Naive thymus-derived CD8-positive, alpha-beta T cell (primary cell): ENCODE measurements around the gene RGS8. TPM values are rescaled to one million over a fixed set of nuclear protein-coding genes. Genes with fewer than 3 reads are reported as not detected.
"Not testable (repeated sequence)": the region's sequence is repeated elsewhere in the genome, so short reads cannot be mapped to it uniquely, and the experiment has no call there.

Source experiments
- ATAC-seq, 2 donors: fragments of 150-1000 bp; cut with Tn5 transposase in 1 of 2; sonication (Bioruptor Pico), chemical (Tn5 transposase) in 1 of 2; 1 replicate in 1 of 2; 2 replicates in 1 of 2; pipeline ENCODE4 v1.10.0; 2021; ENCODE audit warnings: mild to moderate bottlenecking in 2 of 2, moderate library complexity in 2 of 2
- POLR2A ChIA-PET: fragments of 350-600 bp; sonication (Branson Sonifier 250); formaldehyde crosslinking; loops from one replicate; lab custom pipeline; 2021; ENCODE audit warnings: antibody characterized with exemption; lab: Charles Lee
- DNase-seq, 10 donors: peaks; one replicate each; pipeline versions ENCODE4 v3.0.0 to v3.0.0-alpha.2; 2020 to 2022
- H3K27ac Mint-ChIP-seq, 10 donors: one replicate each; pipeline ENCODE4 v1.8.0; 2020 to 2022; ENCODE audit warnings: mild to moderate bottlenecking in 10 of 10, mixed read lengths in 10 of 10, moderate library complexity in 4 of 10, inconsistent platforms in 1 of 10
- H3K27me3 Mint-ChIP-seq, 5 donors: one replicate each; pipeline ENCODE4 v1.8.0; 2021 to 2022; ENCODE audit warnings: mixed read lengths in 5 of 5
- H3K36me3 Mint-ChIP-seq, 3 donors: one replicate each; pipeline ENCODE4 v1.8.0; 2020 to 2022; ENCODE audit warnings: mixed read lengths in 3 of 3, mild to moderate bottlenecking in 2 of 3, inconsistent platforms in 1 of 3
- H3K4me1 Mint-ChIP-seq, 4 donors: one replicate each; pipeline ENCODE4 v1.8.0; 2021 to 2022; ENCODE audit warnings: mixed read lengths in 4 of 4
- H3K4me3 Mint-ChIP-seq, 10 donors: one replicate each; pipeline ENCODE4 v1.8.0; 2020 to 2022; ENCODE audit warnings: mild to moderate bottlenecking in 10 of 10, mixed read lengths in 10 of 10, moderate library complexity in 6 of 10, inconsistent platforms in 1 of 10
- H3K9me3 Mint-ChIP-seq, 9 donors: one replicate each; pipeline ENCODE4 v1.8.0; 2020 to 2022; ENCODE audit warnings: mixed read lengths in 9 of 9, mild to moderate bottlenecking in 3 of 9, inconsistent platforms in 1 of 9, moderate library complexity in 1 of 9
- polyA plus RNA-seq, 3 donors: library from polyadenylated mRNA; unstranded; fragments of 300-500 nt; fragmentation: Illumina TruSeq; gene quantifications; one replicate each; pipeline ENCODE4 v1.2.3, GENCODE V29; 2021
- total RNA-seq, 8 experiments: library from RNA in 2 of 8; stranded (reverse) in 2 of 8; gene quantifications; one replicate each; pipeline ENCODE4 v1.2.3 and lab custom pipeline; 2021 to 2026

Gene RGS8
- total and polyA plus RNA-seq, 5 experiments from 2014 or later: not detected

GRCh38 chr1:182698971-182699370, 14.6 kb upstream of the RGS8 start:
- DNase-seq (no peak), ATAC-seq (no peak)
- POLR2A ChIA-PET: no interaction called here
- H3K27ac Mint-ChIP-seq: no peak overlapping the region
- peaks cover 7 to 31% (median 16%) of the 10 kb centered on the region in 5 donors for H3K27me3 Mint-ChIP-seq
- no peaks in the 10 kb centered on the region for H3K4me1 Mint-ChIP-seq
- no peak overlapping the region for H3K4me3 Mint-ChIP-seq
- H3K36me3 Mint-ChIP-seq: no peaks in the 10 kb centered on the region
- H3K9me3 Mint-ChIP-seq: peaks cover 0 to 2% (median 0%) of the 10 kb centered on the region in 9 donors

- H3K27ac Mint-ChIP-seq, H3K4me1 Mint-ChIP-seq, DNase-seq, ATAC-seq, H3K4me3 Mint-ChIP-seq, H3K36me3 Mint-ChIP-seq, POLR2A ChIA-PET: not testable (repeated sequence)
- Mint-ChIP-seq H3K27me3 (peaks cover 5 to 23% (median 13%) of the 10 kb centered on the region in 5 donors), H3K9me3 (peaks cover 0 to 14% (median 7%) of the 10 kb centered on the region in 9 donors)
Observed at GRCh38 chr1:182693139-182693538, 8.8 kb upstream of the RGS8 start.

- H3K4me3 Mint-ChIP-seq: no peak overlapping the region
- peaks cover 0 to 14% (median 7%) of the 10 kb centered on the region in 9 donors for H3K9me3 Mint-ChIP-seq
- peaks cover 0 to 10% (median 3%) of the 10 kb centered on the region in 3 donors for H3K36me3 Mint-ChIP-seq
- POLR2A ChIA-PET: no interaction called here
- H3K27me3 Mint-ChIP-seq: peaks cover 5 to 17% (median 9%) of the 10 kb centered on the region in 5 donors
- no peaks in the 10 kb centered on the region for H3K4me1 Mint-ChIP-seq
- DNase-seq (no peak), ATAC-seq (no peak)
- H3K27ac Mint-ChIP-seq: no peak overlapping the region
Observed at GRCh38 chr1:182690886-182691443, 6.6 kb upstream of the RGS8 start.

DNA sequence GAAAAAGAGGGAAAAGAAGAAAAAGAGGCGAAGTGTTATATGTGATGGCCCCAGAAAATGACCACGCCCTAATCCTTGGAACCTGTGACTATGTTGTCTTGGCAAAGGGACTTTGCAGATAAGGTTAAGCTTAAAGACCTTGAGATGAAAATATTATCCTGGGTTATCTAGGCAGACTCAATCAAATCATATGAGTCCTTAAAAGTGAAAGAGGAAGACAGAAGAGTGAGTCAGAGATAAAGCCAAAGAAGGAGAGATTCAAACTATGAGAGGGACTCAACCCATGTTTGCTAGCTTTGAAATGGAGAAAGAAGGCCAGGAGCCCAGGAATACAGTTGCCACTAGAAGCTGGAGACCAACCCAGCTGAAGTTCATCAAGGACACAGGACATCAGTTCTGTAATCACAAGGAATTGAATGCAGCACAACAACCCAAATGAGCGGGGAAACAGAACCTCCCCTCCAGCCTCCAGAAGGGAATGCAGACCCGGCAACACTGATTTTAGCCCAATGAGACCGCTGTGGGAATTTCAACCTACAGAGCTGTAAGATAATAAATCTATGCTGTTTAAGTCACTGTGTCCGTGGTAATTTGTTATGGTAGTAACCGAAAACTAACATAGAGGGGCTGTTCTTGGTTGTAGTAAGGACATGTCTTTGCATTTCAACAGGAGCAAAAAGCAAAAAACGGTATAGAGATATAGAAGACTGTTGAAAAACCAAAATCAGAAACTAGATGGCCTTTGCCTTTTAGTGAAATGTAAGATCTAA, 4.2 kb upstream of the RGS8 start:
- DNase-seq (no peak), ATAC-seq (no peak)
- peaks cover 0 to 10% (median 3%) of the 10 kb centered on the region in 3 donors for H3K36me3 Mint-ChIP-seq
- peaks cover 0 to 14% (median 5%) of the 10 kb centered on the region in 9 donors for H3K9me3 Mint-ChIP-seq
- H3K4me3 Mint-ChIP-seq: no peak overlapping the region
- H3K27me3 Mint-ChIP-seq: peaks cover 8 to 20% (median 17%) of the 10 kb centered on the region in 5 donors
- POLR2A ChIA-PET: no interaction called here
- H3K27ac Mint-ChIP-seq: peak overlapping the region in 1 of 10 donors; percentile 11
- no peaks in the 10 kb centered on the region for H3K4me1 Mint-ChIP-seq

GRCh38 chr1:182687361-182687760, 3.0 kb upstream of the RGS8 start:
- Mint-ChIP-seq H3K27ac (no peak overlapping the region), H3K4me3 (no peak overlapping the region), H3K27me3 (peaks cover 8 to 27% (median 26%) of the 10 kb centered on the region in 5 donors), H3K36me3 (peaks cover 0 to 5% (median 3%) of the 10 kb centered on the region in 3 donors), H3K9me3 (peaks cover 0 to 9% (median 3%) of the 10 kb centered on the region in 9 donors), H3K4me1 (no peaks in the 10 kb centered on the region)
- ATAC-seq (no peak), DNase-seq (no peak)
- POLR2A ChIA-PET: no interaction called here

GRCh38 chr1:182686446-182686845, 2.1 kb upstream of the RGS8 start:
- H3K27me3 Mint-ChIP-seq: peaks cover 11 to 32% (median 26%) of the 10 kb centered on the region in 5 donors
- no peaks in the 10 kb centered on the region for H3K4me1 Mint-ChIP-seq
- DNase-seq (no peak), ATAC-seq (no peak)
- no peak overlapping the region for H3K4me3 Mint-ChIP-seq
- POLR2A ChIA-PET: no interaction called here
- H3K27ac Mint-ChIP-seq: no peak overlapping the region
- peaks cover 0 to 9% (median 0%) of the 10 kb centered on the region in 9 donors for H3K9me3 Mint-ChIP-seq
- peaks cover 0 to 5% (median 3%) of the 10 kb centered on the region in 3 donors for H3K36me3 Mint-ChIP-seq

DNA sequence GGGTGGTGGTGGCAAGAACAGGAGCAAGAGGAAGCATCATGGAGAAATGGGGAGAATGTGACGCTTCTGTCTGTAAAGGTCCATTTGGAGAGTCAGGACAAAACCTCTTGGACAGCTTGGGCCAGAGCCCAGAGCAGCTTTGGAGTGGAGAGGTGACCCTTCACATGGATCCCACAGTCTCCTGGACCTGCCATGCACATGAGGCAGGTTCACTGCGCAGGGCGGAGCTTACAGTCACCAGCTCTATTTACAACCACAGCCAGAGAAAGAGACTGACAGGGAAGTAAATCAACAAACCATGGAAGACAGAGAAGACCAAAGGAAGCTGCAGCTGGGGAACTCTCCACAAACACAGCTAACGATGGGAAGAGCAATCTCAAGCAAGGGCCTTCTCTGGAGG, 828 bp upstream of the RGS8 start:
- POLR2A ChIA-PET: no interaction called here
- Mint-ChIP-seq H3K9me3 (no peaks in the 10 kb centered on the region), H3K4me3 (no peak overlapping the region), H3K27ac (no peak overlapping the region), H3K36me3 (no peaks in the 10 kb centered on the region), H3K4me1 (no peaks in the 10 kb centered on the region), H3K27me3 (peaks cover 14 to 32% (median 23%) of the 10 kb centered on the region in 5 donors)
- no peak for ATAC-seq
- DNase-seq: no peak

GRCh38 chr1:182682898-182683501, 1.4 kb downstream of the RGS8 start:
- no peaks in the 10 kb centered on the region for H3K36me3 Mint-ChIP-seq
- no peak overlapping the region for H3K4me3 Mint-ChIP-seq
- no peaks in the 10 kb centered on the region for H3K9me3 Mint-ChIP-seq
- DNase-seq (no peak), ATAC-seq (no peak)
- no peak overlapping the region for H3K27ac Mint-ChIP-seq
- peaks cover 12 to 25% (median 23%) of the 10 kb centered on the region in 5 donors for H3K27me3 Mint-ChIP-seq
- POLR2A ChIA-PET: no interaction called here
- no peaks in the 10 kb centered on the region for H3K4me1 Mint-ChIP-seq

GRCh38 chr1:182682406-182682805, 2.0 kb downstream of the RGS8 start:
- POLR2A ChIA-PET: no interaction called here
- Mint-ChIP-seq H3K27ac (no peak overlapping the region), H3K27me3 (peaks cover 12 to 25% (median 23%) of the 10 kb centered on the region in 5 donors), H3K4me3 (no peak overlapping the region), H3K36me3 (no peaks in the 10 kb centered on the region), H3K4me1 (peaks cover 0 to 3% (median 0%) of the 10 kb centered on the region in 4 donors), H3K9me3 (no peaks in the 10 kb centered on the region)
- ATAC-seq (no peak), DNase-seq (no peak)

- DNase-seq: no peak
- Mint-ChIP-seq H3K9me3 (no peaks in the 10 kb centered on the region), H3K4me1 (peaks cover 0 to 3% (median 0%) of the 10 kb centered on the region in 4 donors), H3K4me3 (no peak overlapping the region), H3K36me3 (no peaks in the 10 kb centered on the region), H3K27ac (no peak overlapping the region), H3K27me3 (peaks cover 12 to 25% (median 23%) of the 10 kb centered on the region in 5 donors)
- ATAC-seq: no peak
- POLR2A ChIA-PET: no interaction called here
Observed at GRCh38 chr1:182681568-182681912, 2.8 kb downstream of the RGS8 start.

GRCh38 chr1:182680901-182681567, 3.4 kb downstream of the RGS8 start:
- POLR2A ChIA-PET: no interaction called here
- ATAC-seq (no peak), DNase-seq (no peak)
- Mint-ChIP-seq H3K36me3 (no peaks in the 10 kb centered on the region), H3K27ac (no peak overlapping the region), H3K4me1 (peaks cover 0 to 3% (median 0%) of the 10 kb centered on the region in 4 donors), H3K4me3 (no peak overlapping the region), H3K9me3 (no peaks in the 10 kb centered on the region), H3K27me3 (peaks cover 12 to 25% (median 23%) of the 10 kb centered on the region in 5 donors)

DNA sequence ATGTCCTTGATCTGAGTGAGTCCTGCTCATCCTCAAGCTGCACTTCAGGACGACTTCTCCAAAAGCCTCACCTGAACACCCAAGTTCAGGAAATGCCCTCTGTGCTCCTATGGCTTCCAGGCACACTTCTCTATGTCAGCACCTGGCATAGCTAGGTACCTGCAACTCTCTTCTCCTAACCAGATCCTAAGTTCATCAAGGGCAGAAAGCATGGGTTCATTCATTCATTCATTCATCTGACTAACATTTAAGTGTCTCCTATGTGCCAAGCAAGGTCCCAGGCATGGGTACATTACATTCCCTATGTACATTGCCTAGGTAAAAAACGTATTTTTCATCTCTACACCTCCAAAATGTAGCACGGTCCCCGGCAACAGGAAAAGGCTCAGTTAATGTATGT, 4.0 kb downstream of the RGS8 start:
- H3K27me3 Mint-ChIP-seq: peaks cover 12 to 25% (median 23%) of the 10 kb centered on the region in 5 donors
- no peak overlapping the region for H3K4me3 Mint-ChIP-seq
- DNase-seq (no peak), ATAC-seq (no peak)
- no peaks in the 10 kb centered on the region for H3K9me3 Mint-ChIP-seq
- H3K4me1 Mint-ChIP-seq: peaks cover 0 to 3% (median 0%) of the 10 kb centered on the region in 4 donors
- POLR2A ChIA-PET: no interaction called here
- H3K27ac Mint-ChIP-seq: no peak overlapping the region
- H3K36me3 Mint-ChIP-seq: no peaks in the 10 kb centered on the region

- H3K27ac Mint-ChIP-seq: no peak overlapping the region
- peaks cover 0 to 3% (median 0%) of the 10 kb centered on the region in 4 donors for H3K4me1 Mint-ChIP-seq
- DNase-seq (no peak), ATAC-seq (no peak)
- no peaks in the 10 kb centered on the region for H3K9me3 Mint-ChIP-seq
- H3K27me3 Mint-ChIP-seq: peaks cover 15 to 28% (median 25%) of the 10 kb centered on the region in 5 donors
- H3K36me3 Mint-ChIP-seq: no peaks in the 10 kb centered on the region
- POLR2A ChIA-PET: no interaction called here
- H3K4me3 Mint-ChIP-seq: no peak overlapping the region
Observed at GRCh38 chr1:182679684-182680083, 4.7 kb downstream of the RGS8 start.
